ENCODE results near the gene USP12.

USP12 gene

GRCh38 chr13:27034678-27035111, 136.9 kb downstream of the USP12 start:
- DNase-seq (ENCODE audit: low spot score) = no peak

DNA sequence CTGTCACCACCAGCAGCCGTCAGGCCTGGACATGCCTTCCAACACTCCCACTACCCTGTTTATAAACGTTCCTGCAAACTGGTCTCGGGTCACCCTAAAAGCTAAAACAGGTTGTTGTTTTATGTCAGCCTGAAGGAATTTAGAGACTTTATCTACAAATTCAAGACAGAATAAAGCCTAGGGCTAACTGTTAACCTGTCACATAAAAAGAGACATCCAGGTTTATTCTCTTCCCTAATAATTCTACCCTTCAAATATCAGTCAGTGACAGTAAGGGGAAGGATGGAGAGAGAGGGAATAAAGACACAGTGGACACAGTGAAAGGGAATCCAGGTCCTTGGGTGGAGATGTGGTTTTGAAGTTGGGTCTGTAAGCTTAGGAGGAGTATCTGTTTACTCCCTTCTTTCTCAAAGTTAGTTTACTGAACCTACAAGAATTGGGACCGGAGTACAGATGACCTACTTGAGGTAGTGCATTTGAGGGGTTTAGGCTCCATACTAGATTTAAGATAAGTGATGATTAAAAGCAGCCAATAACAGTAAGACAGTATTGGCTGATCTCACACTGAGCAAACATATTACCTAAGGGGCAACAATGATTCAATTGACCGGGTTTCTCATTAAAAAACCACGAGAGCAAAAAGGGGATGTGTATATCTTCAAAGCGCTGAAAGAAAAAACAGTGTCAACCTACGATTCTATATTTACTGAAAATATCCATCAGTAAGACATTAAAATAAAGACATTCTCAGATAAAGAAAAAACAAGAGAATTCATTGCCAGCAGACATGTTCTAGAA, 142.7 kb downstream of the USP12 start:
- no peak for DNase-seq (ENCODE audit: low spot score)

- DNase-seq (ENCODE audit: low spot score) = no peak
Measured at GRCh38 chr13:27027086-27027667, 144.4 kb downstream of the USP12 start.

GRCh38 chr13:27026396-27026795, 145.2 kb downstream of the USP12 start:
- DNase-seq (ENCODE audit: low spot score) = no peak

- no peak for DNase-seq (ENCODE audit: low spot score)
Measured at GRCh38 chr13:27024776-27025492, 146.7 kb downstream of the USP12 start.

GRCh38 chr13:27024074-27024461, 147.5 kb downstream of the USP12 start:
- DNase-seq (ENCODE audit: low spot score) = no peak

- DNase-seq (ENCODE audit: low spot score) = no peak
Measured at GRCh38 chr13:27023385-27024073, 148.1 kb downstream of the USP12 start.

- no peak for DNase-seq (ENCODE audit: low spot score)
Measured at GRCh38 chr13:27022571-27023311, 148.9 kb downstream of the USP12 start.

- DNase-seq (ENCODE audit: low spot score) = no peak
Measured at GRCh38 chr13:27020415-27020814, 151.2 kb downstream of the USP12 start.

GRCh38 chr13:27018882-27019281, 152.7 kb downstream of the USP12 start:
- no peak for DNase-seq (ENCODE audit: low spot score)

DNA sequence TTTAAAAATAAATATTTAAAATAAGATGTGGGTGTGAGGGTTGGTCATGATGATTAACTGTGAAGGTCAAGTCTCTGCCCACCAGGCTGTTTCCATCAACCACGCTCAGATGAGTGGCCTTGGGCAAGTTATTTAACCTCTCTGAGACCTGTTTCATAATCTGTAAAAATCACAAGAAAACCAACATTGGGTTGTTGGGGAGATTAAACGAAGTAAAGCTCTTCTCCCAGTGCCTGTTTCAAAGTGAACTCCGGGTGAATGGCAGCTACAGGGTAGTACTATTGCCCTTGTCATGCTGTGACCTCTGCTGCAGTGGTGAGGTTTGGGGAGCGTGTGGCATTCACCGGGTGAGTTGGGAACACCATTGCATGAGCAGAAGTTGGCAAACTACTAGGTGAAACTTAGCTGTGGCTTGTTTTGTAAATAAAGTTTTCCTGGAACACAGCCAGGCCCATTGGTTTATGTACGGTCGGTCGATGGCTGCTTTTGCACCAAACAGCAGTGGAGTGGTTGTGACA, 153.2 kb downstream of the USP12 start:
- DNase-seq (ENCODE audit: low spot score) = no peak

- DNase-seq (ENCODE audit: low spot score) = no peak
Measured at GRCh38 chr13:27016875-27017274, 154.7 kb downstream of the USP12 start.
